Stimulated activated CD4-positive, alpha-beta T cell treated with anti-CD3 and anti-CD28 coated beads, TNF-alpha, amount 100 ng/mL, for 24 hours (primary cell): ENCODE measurements around the gene WNT8A.

Experiments used
- DNase-seq, 3 experiments: peaks; one replicate each; pipeline ENCODE4 v3.0.0-alpha.2; 2020; ENCODE audit warnings: low read depth in 3 of 3

Gene WNT8A

DNA sequence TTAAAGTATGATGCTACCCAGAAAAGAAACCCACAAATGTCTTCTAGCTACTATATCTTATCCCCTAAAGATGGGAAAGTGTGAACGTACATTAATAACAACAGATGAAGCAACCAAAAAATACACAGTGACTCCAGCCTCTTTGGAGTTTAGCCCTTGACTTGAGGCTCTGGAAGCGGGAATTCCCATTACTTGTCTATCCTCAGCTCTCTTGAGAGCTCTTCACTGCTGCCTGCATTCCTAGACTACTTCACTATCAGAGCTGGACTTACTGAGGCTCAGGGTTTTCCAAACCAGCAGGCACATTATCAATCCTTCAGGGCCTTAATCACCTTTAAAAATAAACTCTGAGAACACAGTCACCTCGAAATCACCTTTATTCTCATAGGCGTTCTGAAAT lies 56.4 kb downstream of the WNT8A start:
- no peak for DNase-seq
